Hematopoietic multipotent progenitor cell treated with erythropoietin and hydrocortisone succinate and interleukin-3 and kit ligand, for 8 days (in vitro differentiated cells): ENCODE measurements around the gene RPIA.
"Not testable (repeated sequence)": the region's sequence is repeated elsewhere in the genome, so short reads cannot be mapped to it uniquely, and the experiment has no call there.

Experiments used
- DNase-seq: peaks from one replicate; pipeline ENCODE4 v3.0.0-alpha.2; 2015

Gene RPIA

DNA sequence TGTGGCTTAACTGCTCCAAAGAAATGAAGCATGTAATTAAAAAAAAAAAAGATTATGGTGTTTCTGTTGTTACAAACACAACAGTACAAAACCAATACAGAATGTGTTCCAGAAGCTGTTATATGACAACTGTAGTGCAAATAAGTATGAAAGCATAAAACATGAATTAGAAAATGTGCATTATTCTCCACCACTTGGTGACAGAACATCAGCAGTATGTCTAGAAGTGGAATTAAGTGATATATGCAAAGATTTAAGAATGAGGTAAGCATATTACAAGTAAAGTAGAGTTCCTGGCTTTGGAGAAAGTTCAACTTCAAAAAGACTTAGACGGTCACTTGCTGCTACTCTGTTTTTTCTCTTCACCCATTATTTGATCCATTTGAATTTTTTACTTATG is 105.0 kb downstream of the RPIA start:
- not testable (repeated sequence) for DNase-seq

DNA sequence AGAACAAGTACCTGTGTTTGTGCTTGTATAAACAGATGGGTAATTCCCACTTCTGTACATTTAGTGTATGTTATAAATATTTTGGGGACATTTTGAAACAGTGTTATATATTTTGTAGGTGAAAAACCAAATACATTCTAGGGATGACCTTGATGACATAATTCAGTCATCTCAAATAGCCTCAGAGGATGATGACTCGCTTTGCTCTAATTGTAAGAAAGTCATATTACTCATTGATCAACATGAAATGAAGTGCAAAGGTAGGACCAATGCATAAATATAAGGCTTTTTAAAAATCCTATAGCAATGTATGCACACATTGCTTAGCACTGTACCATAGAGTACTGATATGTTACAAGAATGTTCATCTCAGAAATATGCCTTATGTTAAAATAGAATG is 105.7 kb downstream of the RPIA start:
- not testable (repeated sequence) for DNase-seq
